22Rv1 (cell line): ENCODE data around the gene TIMM13.
A peak's percentile ranks its signal among the peaks of the same experiment; 100 is the strongest.
"Not testable (repeated sequence)": the region's sequence is repeated elsewhere in the genome, so short reads cannot be mapped to it uniquely, and the experiment has no call there.

Experiments used
- H3K27ac ChIP-seq: fragments of 450-650 bp; 2 replicates; pipeline ENCODE4 v1.5.1; 2017
- ZFX ChIP-seq: fragments of 450-650 bp; IDR thresholded peaks from 2 replicates; pipeline ENCODE4 v1.6.1; 2017; ENCODE audit warnings: antibody characterized with exemption, borderline replicate concordance
- TF ChIP-seq, protein P1 (sequence below): fragments of 450-650 bp; IDR thresholded peaks from 2 replicates; pipeline ENCODE4 v1.5.1; 2017; ENCODE audit warnings: mild to moderate bottlenecking

TIMM13 gene

DNA sequence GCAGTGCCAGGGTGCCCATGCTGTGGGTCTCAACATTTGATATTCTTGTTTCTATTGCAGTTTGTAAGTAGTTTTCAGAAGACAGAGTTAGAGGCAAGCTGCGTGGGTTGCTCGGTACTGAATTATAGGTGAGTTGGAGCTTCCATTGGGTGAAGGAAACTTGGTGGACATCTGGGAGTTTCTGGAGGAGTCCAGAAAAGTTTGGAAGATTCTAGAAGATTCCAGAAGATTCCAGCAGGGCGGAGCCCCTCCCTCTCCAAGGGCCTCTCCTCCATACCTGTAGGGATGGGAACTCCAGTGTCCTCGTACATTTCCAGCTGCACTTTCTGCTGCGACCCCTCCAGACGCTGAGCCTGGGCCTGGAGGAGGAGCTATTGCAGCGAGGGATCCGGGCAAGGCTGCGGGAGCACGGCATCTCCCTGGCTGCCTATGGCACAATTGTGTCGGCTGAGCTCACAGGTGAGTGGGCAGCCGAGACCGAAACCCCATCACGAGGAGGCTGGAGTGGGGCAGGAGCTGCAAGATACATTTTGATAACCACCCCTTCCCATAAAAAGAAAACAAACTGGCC lies 28.6 kb downstream of the TIMM13 start:
- TF ChIP-seq, protein P1, sequence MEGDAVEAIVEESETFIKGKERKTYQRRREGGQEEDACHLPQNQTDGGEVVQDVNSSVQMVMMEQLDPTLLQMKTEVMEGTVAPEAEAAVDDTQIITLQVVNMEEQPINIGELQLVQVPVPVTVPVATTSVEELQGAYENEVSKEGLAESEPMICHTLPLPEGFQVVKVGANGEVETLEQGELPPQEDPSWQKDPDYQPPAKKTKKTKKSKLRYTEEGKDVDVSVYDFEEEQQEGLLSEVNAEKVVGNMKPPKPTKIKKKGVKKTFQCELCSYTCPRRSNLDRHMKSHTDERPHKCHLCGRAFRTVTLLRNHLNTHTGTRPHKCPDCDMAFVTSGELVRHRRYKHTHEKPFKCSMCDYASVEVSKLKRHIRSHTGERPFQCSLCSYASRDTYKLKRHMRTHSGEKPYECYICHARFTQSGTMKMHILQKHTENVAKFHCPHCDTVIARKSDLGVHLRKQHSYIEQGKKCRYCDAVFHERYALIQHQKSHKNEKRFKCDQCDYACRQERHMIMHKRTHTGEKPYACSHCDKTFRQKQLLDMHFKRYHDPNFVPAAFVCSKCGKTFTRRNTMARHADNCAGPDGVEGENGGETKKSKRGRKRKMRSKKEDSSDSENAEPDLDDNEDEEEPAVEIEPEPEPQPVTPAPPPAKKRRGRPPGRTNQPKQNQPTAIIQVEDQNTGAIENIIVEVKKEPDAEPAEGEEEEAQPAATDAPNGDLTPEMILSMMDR: no peak
- TF ChIP-seq ZFX: no peak
- no peak overlapping the region for H3K27ac ChIP-seq

DNA sequence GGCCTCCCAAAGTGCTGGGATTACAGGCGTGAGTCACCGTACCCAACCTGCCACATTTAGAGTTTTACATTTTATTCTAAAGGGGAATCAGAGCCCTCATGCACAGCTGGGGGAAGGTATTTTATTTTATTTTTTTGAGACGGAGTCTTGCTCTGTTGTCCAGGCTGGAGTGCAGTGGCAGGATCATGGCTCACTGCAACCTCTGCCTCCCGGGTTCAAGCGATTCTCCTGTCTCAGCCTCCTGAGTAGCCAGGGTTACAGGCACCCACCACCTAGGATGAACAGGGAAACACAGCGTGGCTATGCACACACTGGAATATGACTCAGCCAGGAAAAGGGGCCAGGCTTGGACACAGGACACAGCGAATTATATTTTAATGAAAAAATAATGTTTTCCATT lies 30.2 kb downstream of the TIMM13 start:
- not testable (repeated sequence) for H3K27ac ChIP-seq

GRCh38 chr19:2395293-2395829 lies 32.0 kb downstream of the TIMM13 start:
- not testable (repeated sequence) for H3K27ac ChIP-seq

DNA sequence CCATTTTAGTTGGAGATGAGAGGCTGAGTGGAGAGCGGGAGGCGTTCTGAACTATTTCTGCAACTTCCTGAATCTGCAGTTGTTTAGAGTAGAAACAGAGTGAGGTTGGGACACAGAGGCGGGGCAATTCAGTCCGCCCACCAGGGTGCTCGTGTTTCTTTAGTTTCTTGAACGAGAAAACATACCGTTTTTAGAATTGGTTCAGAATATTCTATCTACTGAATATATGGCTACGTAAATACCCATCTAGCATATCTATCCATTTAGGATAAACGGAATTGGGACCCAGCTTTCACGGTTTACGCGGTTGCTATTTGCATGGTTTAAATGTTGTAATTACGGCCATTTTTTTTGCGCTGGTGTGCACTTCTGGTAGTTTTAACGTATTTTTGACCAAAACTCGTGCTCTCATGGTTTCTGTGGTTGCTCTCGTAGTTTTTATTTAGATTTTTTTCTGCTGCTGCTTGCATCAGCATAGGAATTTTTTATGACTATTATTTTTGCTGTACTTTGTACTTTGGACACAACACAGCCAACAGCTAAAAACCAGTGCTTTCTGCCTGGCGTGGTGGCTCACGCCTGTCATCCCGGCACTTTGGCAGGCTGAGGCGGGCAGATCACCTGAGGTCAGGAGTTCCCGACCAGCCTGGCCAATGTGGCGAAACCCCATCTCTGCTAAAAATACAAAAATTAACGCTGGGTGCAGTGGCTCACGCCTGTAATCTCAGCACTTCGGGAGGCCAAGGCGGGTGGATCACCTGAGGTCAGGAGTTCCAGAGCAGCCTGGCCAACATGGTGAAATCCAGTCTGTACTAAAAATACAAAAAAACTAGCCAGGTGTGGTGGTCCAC lies 32.7 kb downstream of the TIMM13 start:
- TF ChIP-seq ZFX: no peak
- TF ChIP-seq, protein P1: no peak
- no peak overlapping the region for H3K27ac ChIP-seq

GRCh38 chr19:2394054-2394441 lies 33.3 kb downstream of the TIMM13 start:
- TF ChIP-seq, protein P1: no peak
- no peak for TF ChIP-seq ZFX
- no peak overlapping the region for H3K27ac ChIP-seq

- H3K27ac ChIP-seq: not testable (repeated sequence)
These were observed 34.5 kb downstream of the TIMM13 start for GRCh38 chr19:2392899-2393298.

DNA sequence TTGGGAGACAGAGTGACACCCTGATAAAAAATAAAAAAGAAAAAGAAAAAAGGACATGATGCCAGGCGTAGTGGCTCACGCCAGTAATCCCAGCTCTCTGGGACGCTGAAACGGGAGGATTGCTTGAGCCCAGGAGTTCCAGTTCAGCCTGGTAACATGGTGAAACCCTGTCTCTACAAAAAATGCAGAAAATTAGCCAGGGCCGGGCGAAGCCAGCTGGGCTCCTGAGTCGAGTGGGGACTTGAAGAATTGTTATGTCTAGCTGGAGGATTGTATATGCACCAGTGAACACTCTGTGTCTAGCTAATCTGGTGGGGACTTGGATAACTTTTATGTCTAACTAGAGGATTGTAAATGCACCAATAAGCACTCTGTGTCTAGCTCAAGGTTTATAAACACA lies 35.0 kb downstream of the TIMM13 start:
- TF ChIP-seq, protein P1: no peak
- TF ChIP-seq ZFX: no peak
- H3K27ac ChIP-seq: no peak overlapping the region

- TF ChIP-seq ZFX: no peak
- TF ChIP-seq, protein P1: peak; percentile 90
- H3K27ac ChIP-seq: no peak overlapping the region
These were observed 36.2 kb downstream of the TIMM13 start for GRCh38 chr19:2391118-2391725.

GRCh38 chr19:2389594-2389993 lies 37.8 kb downstream of the TIMM13 start:
- H3K27ac ChIP-seq: no peak overlapping the region
- TF ChIP-seq ZFX: no peak
- TF ChIP-seq, protein P1: no peak
